ENCODE results near the gene MIPEP.

- no peak for TF ChIP-seq CTCF (optimal IDR thresholded peaks at IDR 0.05 in 1 of 3, IDR thresholded peaks at IDR 0.05 in 1 of 3, conservative IDR thresholded peaks at IDR 0.05 in 1 of 3; ENCODE audit: extremely low read depth in 1 of 3, insufficient read depth in 2 of 3, low read length in 3 of 3)
- no peak for TF ChIP-seq EZH2 (IDR thresholded peaks at IDR 0.05; ENCODE audit: low read length)
Observed at GRCh38 chr13:23794267-23795161, 94.7 kb downstream of the MIPEP start.
